ENCODE results near the gene GPC6. TPM values are rescaled to one million over a fixed set of nuclear protein-coding genes. Genes with fewer than 3 reads are reported as not detected.
A peak's percentile ranks its signal among the peaks of the same experiment; 100 is the strongest.

GPC6 gene
- polyA plus RNA-seq, 1 donor, result 4.1 TPM

GRCh38 chr13:94065741-94066140, 839.1 kb downstream of the GPC6 start:
- DNase-seq, result no peak

GRCh38 chr13:94073007-94073744, 846.6 kb downstream of the GPC6 start:
- no peak for DNase-seq

- no peak for DNase-seq
Measured at GRCh38 chr13:94079876-94080275, 853.3 kb downstream of the GPC6 start.

- DNase-seq, result no peak
Measured at GRCh38 chr13:94080527-94080926, 853.9 kb downstream of the GPC6 start.

- DNase-seq, result no peak
Measured at GRCh38 chr13:94087100-94087499, 860.5 kb downstream of the GPC6 start.

GRCh38 chr13:94088742-94089141, 862.1 kb downstream of the GPC6 start:
- no peak for DNase-seq

GRCh38 chr13:94090773-94091480, 864.3 kb downstream of the GPC6 start:
- no peak for DNase-seq

- DNase-seq, result peak; percentile 6
Measured at GRCh38 chr13:94093652-94094315, 867.2 kb downstream of the GPC6 start.

GRCh38 chr13:94109715-94110374, 883.2 kb downstream of the GPC6 start:
- no peak for DNase-seq

GRCh38 chr13:94112227-94112626, 885.6 kb downstream of the GPC6 start:
- no peak for DNase-seq

GRCh38 chr13:94112731-94113130, 886.1 kb downstream of the GPC6 start:
- DNase-seq, result no peak

- no peak for DNase-seq
Measured at GRCh38 chr13:94113245-94113644, 886.6 kb downstream of the GPC6 start.

GRCh38 chr13:94114166-94114565, 887.6 kb downstream of the GPC6 start:
- no peak for DNase-seq

- DNase-seq, result no peak
Measured at GRCh38 chr13:94115054-94115453, 888.4 kb downstream of the GPC6 start.

- DNase-seq, result no peak
Measured at GRCh38 chr13:94119360-94119936, 892.8 kb downstream of the GPC6 start.

GRCh38 chr13:94120878-94121277, 894.3 kb downstream of the GPC6 start:
- no peak for DNase-seq

GRCh38 chr13:94121686-94122085, 895.1 kb downstream of the GPC6 start:
- DNase-seq, result no peak

GRCh38 chr13:94122300-94122915, 895.8 kb downstream of the GPC6 start:
- no peak for DNase-seq

GRCh38 chr13:94123557-94123956, 897.0 kb downstream of the GPC6 start:
- DNase-seq, result no peak

- no peak for DNase-seq
Measured at GRCh38 chr13:94128430-94128829, 901.8 kb downstream of the GPC6 start.

GRCh38 chr13:94129490-94129894, 902.9 kb downstream of the GPC6 start:
- no peak for DNase-seq

GRCh38 chr13:94138831-94139230, 912.2 kb downstream of the GPC6 start:
- no peak for DNase-seq
